Spleen (tissue), 11 donors: ENCODE results near the gene RNASE2. TPM values are rescaled to one million over a fixed set of nuclear protein-coding genes. Genes with fewer than 3 reads are reported as not detected.
"Not testable (repeated sequence)": the region's sequence is repeated elsewhere in the genome, so short reads cannot be mapped to it uniquely, and the experiment has no call there.

Experiments
- DNase-seq: peaks from one replicate; pipeline ENCODE4 v3.0.0-alpha.2; 2020
- H3K27ac ChIP-seq, 8 donors: fragments of 200-600 bp; sonication (generic) in 7 of 8; 1 replicate in 4 of 8; 2 replicates in 4 of 8; pipeline versions ENCODE4 v1.5.0 to v1.8.0; 2016 to 2021; ENCODE audit warnings: inconsistent platforms in 4 of 8, mild to moderate bottlenecking in 4 of 8, moderate library complexity in 1 of 8
- H3K27me3 ChIP-seq, 7 donors: fragments of 200-600 bp; sonication (generic) in 6 of 7; replicated peaks in 1 of 7; 1 replicate in 4 of 7; 2 replicates in 3 of 7; pipeline versions ENCODE4 v1.5.0 to v1.8.0; 2016 to 2021; ENCODE audit warnings: inconsistent platforms in 3 of 7, mild to moderate bottlenecking in 1 of 7
- H3K36me3 ChIP-seq, 6 donors: fragments of 200-600 bp; sonication (generic) in 5 of 6; 1 replicate in 4 of 6; 2 replicates in 2 of 6; pipeline versions ENCODE4 v1.5.0 to v1.8.0; 2016 to 2021; ENCODE audit warnings: inconsistent platforms in 2 of 6
- H3K4me1 ChIP-seq, 6 donors: fragments of 200-600 bp; sonication (generic) in 5 of 6; 1 replicate in 3 of 6; 2 replicates in 3 of 6; pipeline versions ENCODE4 v1.5.0 to v1.8.0; 2016 to 2021; ENCODE audit warnings: inconsistent platforms in 3 of 6
- H3K4me3 ChIP-seq, 8 donors: fragments of 200-600 bp; sonication (generic) in 7 of 8; 1 replicate in 4 of 8; 2 replicates in 4 of 8; pipeline versions ENCODE4 v1.5.0 to v1.8.0; 2016 to 2021; ENCODE audit warnings: inconsistent platforms in 4 of 8, mild to moderate bottlenecking in 4 of 8, moderate library complexity in 2 of 8
- H3K9me3 ChIP-seq, 8 donors: fragments of 200-600 bp; sonication (generic) in 7 of 8; 1 replicate in 4 of 8; 2 replicates in 4 of 8; pipeline versions ENCODE4 v1.5.0 to v1.8.0; 2016 to 2021; ENCODE audit warnings: inconsistent platforms in 4 of 8
- CTCF ChIP-seq, 11 experiments: fragments of 200-600 bp in 7 of 11; fragments of 450-650 bp in 4 of 11; sonication (generic) in 4 of 11; IDR thresholded peaks in 8 of 11; conservative IDR thresholded peaks in 3 of 11; 1 replicate in 7 of 11; 2 replicates in 4 of 11; pipeline versions ENCODE4 v1.4.0 to v1.8.0; 2016 to 2021; ENCODE audit warnings: antibody characterized with exemption in 11 of 11, inconsistent platforms in 4 of 11, mild to moderate bottlenecking in 1 of 11
- POLR2A ChIP-seq, 3 donors: fragments of 450-650 bp; IDR thresholded peaks; one replicate each; pipeline ENCODE4 v1.5.1; 2017; ENCODE audit warnings: antibody characterized with exemption in 3 of 3, mild to moderate bottlenecking in 1 of 3
- POLR2AphosphoS5 ChIP-seq, 3 donors: sonication (generic); formaldehyde crosslinking; IDR thresholded peaks; one replicate each; pipeline ENCODE4 v1.5.1; 2017; ENCODE audit warnings: antibody characterized with exemption in 3 of 3
- WGBS, 5 donors: extraction: QIAGEN DNeasy Blood & Tissue Kit in 3 of 5; methylation state at CpG; one replicate each; pipeline versions ENCODE4 v1.1.5 to v1.1.7; 2013 to 2018; 5-methylcytosine and 5-hydroxymethylcytosine counted together
- intact Hi-C: fragments of 100-400 bp; cut with DNase I; formaldehyde crosslinking; loops from one replicate; pipeline ENCODE4 v1.15.0; 2023; ENCODE audit warnings: low total_unique reads
- polyA plus RNA-seq, 3 donors: library from polyadenylated mRNA; stranded (reverse); fragments of 200-250 nt; gene quantifications; one replicate each; pipeline ENCODE4 v1.2.1, GENCODE V29; 2013
- total RNA-seq, 7 donors: library from RNA; depleted of rRNA in 3 of 7; stranded (reverse); fragments of >200 nt in 3 of 7; fragmentation: NEBNext Ultra II Directional in 4 of 7; extraction: Animal tissue kit (Norgen Biotek cat#: 25700) in 4 of 7; gene quantifications; one replicate each; pipeline versions ENCODE4 v1.1.0 to v1.2.1, GENCODE V29; 2016 to 2021
- donor health status: healthy with polysubstance abuse.
- donor health status: DM: no; HTN: no; CAD: no; lungs with moderate emphysema.
- donor health status: DM: no; HTN: no; CAD: no.
- donor health status: Bipolar disorder and iron deficiency.
- donor health status: healthy.
- donor health status: DM: no; HTN: no; CAD: no.
- donor health status: DM: yes; HTN: yes; CAD: no.

The RNASE2 gene
- total and polyA plus RNA-seq, 10 donors: 4.5 to 27.6 (median 11.4) TPM

GRCh38 chr14:20934148-20934762 lies 21.0 kb upstream of the RNASE2 start:
- peaks cover 0 to 5% (median 0%) of the 10 kb centered on the region in 6 donors for H3K4me1 ChIP-seq
- no peak for TF ChIP-seq POLR2A (IDR thresholded peaks at IDR 0.05)
- no peak for TF ChIP-seq POLR2AphosphoS5 (IDR thresholded peaks at IDR 0.05)
- TF ChIP-seq CTCF (IDR thresholded peaks at IDR 0.05 in 8 of 11, conservative IDR thresholded peaks at IDR 0.05 in 3 of 11): peak in 8 of 11 experiments; percentile 19 to 70 (median 52)
- intact Hi-C loops: no loop called here
- 39 to 60% (median 49%) methylated on average over 18 of the region's 18 CpGs for WGBS, 5 donors
- no peak overlapping the region for H3K4me3 ChIP-seq
- DNase-seq: peak; percentile 78
- no peaks in the 10 kb centered on the region for H3K27me3 ChIP-seq
- no peaks in the 10 kb centered on the region for H3K36me3 ChIP-seq
- H3K9me3 ChIP-seq: no peaks in the 10 kb centered on the region
- no peak overlapping the region for H3K27ac ChIP-seq

- DNase-seq: no peak
- no peaks in the 10 kb centered on the region for H3K9me3 ChIP-seq
- no peaks in the 10 kb centered on the region for H3K27me3 ChIP-seq
- H3K27ac ChIP-seq: no peak overlapping the region
- intact Hi-C loops: no loop called here
- H3K36me3 ChIP-seq: no peaks in the 10 kb centered on the region
- 69 to 73% (median 70%) methylated on average over 5 of the region's 5 CpGs for WGBS, 5 donors
- H3K4me3 ChIP-seq: no peak overlapping the region
- peaks cover 0 to 5% (median 0%) of the 10 kb centered on the region in 6 donors for H3K4me1 ChIP-seq
- TF ChIP-seq POLR2A (IDR thresholded peaks at IDR 0.05) (no peak), POLR2AphosphoS5 (IDR thresholded peaks at IDR 0.05) (no peak), CTCF (IDR thresholded peaks at IDR 0.05 in 8 of 11, conservative IDR thresholded peaks at IDR 0.05 in 3 of 11) (no peak)
Observed at GRCh38 chr14:20935303-20935984, 19.8 kb upstream of the RNASE2 start.

GRCh38 chr14:20945146-20945545 lies 10.1 kb upstream of the RNASE2 start:
- intact Hi-C loops, H3K4me1 ChIP-seq, DNase-seq, H3K4me3 ChIP-seq, H3K9me3 ChIP-seq, H3K36me3 ChIP-seq, H3K27me3 ChIP-seq: not testable (repeated sequence)
- H3K27ac ChIP-seq: peak overlapping the region in 6 of 8 donors; percentile 26 to 66 (median 60)
- 7 to 43% (median 21%) methylated on average over 4 to 6 of the region's 6 CpGs for WGBS, 5 donors

- H3K27ac ChIP-seq, DNase-seq, H3K27me3 ChIP-seq, H3K9me3 ChIP-seq, H3K36me3 ChIP-seq, intact Hi-C loops, H3K4me1 ChIP-seq, H3K4me3 ChIP-seq: not testable (repeated sequence)
- WGBS, 5 donors: 86 to 94% (median 89%) methylated on average over 2 to 6 of the region's 9 CpGs
Observed at GRCh38 chr14:20946707-20947106, 8.6 kb upstream of the RNASE2 start.

GRCh38 chr14:20955538-20955873 lies 219 bp downstream of the RNASE2 start:
- DNase-seq, H3K9me3 ChIP-seq, intact Hi-C loops, H3K36me3 ChIP-seq, H3K4me3 ChIP-seq: not testable (repeated sequence)
- Histone ChIP-seq H3K4me1 (peaks cover 0 to 16% (median 0%) of the 10 kb centered on the region in 6 donors), H3K27me3 (peaks cover 0 to 14% (median 0%) of the 10 kb centered on the region in 7 donors), H3K27ac (peak overlapping the region in 4 of 8 donors; percentile 26 to 78 (median 60))
- WGBS, 5 donors: 16 to 44% (median 22%) methylated on average over 5 of the region's 5 CpGs
